ENCODE data around the gene LAGE3.
"Not testable (repeated sequence)": the region's sequence is repeated elsewhere in the genome, so short reads cannot be mapped to it uniquely, and the experiment has no call there.

The LAGE3 gene

DNA sequence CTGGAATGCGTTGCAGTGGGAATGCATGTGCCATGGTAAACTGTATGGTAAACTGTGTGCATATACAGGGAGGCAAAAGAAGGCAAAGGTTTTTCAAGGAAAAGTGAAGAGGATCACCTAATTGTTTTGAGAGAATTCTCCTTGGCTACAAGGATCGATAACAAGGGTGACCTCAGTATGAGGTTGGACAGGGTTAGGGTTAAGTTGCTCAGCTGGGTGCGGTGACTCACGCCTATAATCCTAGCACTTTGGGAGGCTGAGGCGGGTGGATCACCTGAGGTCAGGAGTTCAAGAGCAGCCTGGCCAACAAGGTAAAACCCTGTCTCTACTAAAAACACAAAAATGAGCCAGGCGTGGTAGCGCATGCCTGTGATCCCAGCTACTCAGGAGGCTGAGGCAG lies 22.3 kb upstream of the LAGE3 start:
- DNase-seq = not testable (repeated sequence)

DNA sequence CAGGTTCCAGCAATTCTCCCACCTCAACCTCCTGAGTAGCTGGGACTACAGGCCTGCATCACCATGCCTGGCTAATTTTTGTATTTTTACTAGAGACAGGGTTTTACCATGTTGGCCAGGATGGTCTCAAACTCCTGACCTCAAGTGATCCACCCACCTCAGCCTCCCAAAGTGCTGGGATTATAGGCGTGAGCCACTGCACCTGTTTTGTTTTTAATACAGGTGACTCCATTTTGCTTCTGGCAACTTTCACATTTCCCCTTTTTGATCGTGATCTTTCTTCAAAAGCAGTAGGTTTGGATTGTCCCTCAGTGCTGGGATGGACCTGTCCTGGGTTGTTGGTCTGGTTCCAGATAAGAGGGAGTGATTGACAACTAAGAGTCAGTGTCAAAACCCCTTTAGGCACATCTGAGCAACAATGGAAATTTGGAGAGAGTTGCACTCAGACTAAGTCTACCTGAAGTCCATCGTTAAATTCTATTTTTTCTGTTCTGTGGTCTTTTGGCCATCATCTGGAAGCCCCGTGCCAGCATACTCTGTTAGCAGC lies 17.6 kb upstream of the LAGE3 start:
- not testable (repeated sequence) for DNase-seq

DNA sequence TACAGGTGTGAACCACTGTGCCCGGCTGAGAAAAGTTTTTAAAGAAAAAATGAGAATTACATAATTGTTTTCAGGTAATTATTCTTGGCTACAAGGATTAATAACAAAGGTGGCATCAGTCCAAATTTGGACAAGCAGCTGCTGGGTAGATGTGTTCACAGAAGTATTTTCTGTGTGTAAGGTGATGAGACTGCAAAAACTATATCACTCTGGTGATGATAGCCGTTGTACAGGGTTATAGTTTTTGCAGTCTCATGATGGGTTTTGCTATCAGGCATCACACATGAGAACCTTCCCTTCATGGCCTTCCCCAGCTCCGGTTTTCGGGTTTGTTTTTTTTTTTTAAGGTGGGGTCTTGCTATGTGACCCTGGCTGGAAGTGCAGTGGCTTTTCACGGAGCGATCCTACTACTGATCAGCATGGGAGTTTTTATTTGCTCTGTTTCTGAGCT lies 16.4 kb upstream of the LAGE3 start:
- no peak for DNase-seq

DNA sequence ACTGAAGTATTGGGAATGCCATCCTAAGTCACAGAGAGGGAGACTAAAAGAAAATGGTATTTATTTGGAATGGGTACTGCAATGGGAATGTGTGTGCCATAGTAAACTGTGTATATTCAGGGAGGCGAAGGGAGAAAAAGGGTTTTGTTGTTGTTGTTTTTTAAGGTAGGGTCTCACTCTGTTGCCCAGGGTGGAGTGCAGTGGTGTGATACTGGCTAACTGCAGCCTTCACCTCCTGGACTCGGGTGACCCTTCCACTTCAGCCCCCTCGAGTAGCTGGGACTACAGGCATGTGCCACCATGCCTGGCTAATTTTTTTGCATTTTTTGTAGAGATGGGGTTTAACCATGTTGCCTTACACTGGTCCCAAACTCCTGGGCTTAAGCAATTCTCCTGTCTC lies 15.6 kb upstream of the LAGE3 start:
- no peak for DNase-seq

DNA sequence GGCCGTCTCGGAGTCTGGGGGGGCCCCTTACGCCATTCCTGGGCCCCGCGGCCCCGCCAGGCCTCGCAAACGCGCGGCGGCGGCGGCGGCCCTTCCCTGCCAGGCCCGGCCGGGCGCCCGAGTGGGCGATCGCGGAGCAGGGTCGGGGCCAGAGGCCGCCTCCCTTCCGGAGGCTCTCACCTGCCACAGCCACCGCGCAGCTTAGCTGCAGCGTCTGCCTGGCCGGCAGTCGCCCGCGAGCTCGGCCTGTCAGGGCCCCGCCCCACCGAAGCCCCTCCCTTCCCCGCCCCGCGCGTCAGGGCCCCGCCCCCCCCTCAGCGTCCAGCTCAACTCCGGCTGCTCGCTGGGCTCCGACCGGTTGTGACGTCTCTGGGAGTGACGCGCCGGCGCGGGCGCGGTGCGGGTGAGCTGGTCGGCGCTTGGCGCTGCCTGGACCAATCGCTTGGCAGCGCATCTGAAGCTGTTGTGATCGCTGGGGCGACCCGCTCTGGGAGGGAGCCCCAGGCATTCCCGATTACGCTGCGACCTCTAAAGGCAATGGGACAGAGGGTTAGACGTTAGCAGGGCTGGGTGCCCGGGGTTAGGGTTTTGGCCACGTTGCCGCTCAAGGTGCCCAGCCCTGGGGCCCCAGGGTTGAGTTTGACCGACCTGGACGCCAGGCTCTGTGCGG lies 11.5 kb upstream of the LAGE3 start, which contains the start of gene SLC10A3:
TSS of gene SLC10A3 (minus strand) at position 216 of the 670 bp plus-strand sequence. CDS start 1,689 bp downstream, outside the sequence.
- peak; percentile 95 for DNase-seq

DNA sequence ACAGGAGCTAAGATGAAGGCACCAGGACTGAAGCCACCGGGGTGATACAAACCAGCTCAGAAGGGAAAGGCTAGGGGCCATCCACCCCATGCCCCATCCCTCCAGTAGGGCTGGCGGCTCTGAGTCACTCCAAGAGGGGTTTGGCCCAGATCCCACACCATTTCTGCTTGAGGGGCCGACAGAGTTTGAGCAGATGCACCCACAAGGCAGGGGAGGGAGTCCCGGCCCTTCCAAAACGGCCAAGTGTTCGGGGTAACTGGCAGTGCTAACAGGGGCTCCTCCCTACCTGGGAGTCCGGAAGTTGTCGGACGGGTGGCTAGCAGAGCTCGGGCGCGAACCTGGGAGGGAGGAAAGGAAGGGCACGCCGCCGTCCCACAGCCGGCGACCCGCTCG lies 10.9 kb upstream of the LAGE3 start:
- DNase-seq = peak; percentile 70

DNA sequence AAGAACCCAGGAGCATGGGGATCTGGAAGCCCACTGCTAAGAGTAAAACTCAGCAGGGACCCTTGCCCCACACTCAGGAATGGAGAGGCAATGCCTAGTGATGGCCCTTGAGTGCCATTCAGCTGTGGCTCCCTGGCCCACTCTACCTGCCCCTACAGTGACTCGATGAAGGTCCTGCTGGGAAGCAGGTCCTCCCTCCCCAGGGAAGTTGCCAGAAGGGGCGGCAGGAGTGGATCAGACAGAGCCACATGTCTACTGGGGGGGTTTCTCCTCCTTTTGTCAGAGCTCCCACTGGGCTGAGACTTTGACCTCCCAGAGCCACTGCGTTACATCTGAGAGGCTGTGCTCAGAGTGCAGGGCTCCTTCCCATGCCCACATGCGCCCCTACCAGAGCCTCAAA lies 10.1 kb upstream of the LAGE3 start:
- DNase-seq = no peak

DNA sequence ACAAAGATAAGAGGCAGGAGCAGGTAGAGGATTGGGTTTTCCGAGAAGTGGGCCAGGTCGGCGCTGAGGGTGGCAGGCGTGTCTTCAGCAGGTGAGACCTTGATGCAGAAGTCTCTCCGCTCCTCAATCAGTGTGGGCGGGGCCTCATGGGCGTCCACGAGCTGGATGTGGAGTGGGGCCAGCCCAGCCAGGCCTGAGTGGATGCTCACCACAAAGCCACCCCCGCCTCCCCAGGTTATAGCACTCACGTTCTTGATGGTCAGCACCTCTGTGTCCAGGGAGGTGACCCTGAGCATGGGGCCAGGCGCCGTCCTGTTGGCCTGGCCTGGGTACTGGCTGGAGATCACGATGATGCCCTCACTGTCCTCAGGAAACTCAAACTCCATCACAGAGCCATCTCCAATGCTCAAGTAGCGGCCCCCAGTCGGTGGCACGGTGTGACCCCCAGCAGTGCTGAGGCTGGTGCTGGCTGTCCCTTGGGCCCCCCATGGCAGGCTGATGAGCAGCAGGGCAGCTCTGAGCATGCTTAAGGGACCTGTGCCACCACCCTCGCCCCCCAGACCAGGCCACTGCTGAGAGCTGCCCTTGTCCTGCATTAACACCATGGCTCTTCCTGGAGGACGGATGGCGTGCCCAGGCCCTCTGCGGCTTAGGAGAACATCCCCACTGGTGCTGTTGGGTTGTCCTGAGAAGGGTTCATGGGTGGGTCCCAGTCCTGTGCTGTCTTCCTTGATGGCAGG lies 9.4 kb upstream of the LAGE3 start:
- no peak for DNase-seq

DNA sequence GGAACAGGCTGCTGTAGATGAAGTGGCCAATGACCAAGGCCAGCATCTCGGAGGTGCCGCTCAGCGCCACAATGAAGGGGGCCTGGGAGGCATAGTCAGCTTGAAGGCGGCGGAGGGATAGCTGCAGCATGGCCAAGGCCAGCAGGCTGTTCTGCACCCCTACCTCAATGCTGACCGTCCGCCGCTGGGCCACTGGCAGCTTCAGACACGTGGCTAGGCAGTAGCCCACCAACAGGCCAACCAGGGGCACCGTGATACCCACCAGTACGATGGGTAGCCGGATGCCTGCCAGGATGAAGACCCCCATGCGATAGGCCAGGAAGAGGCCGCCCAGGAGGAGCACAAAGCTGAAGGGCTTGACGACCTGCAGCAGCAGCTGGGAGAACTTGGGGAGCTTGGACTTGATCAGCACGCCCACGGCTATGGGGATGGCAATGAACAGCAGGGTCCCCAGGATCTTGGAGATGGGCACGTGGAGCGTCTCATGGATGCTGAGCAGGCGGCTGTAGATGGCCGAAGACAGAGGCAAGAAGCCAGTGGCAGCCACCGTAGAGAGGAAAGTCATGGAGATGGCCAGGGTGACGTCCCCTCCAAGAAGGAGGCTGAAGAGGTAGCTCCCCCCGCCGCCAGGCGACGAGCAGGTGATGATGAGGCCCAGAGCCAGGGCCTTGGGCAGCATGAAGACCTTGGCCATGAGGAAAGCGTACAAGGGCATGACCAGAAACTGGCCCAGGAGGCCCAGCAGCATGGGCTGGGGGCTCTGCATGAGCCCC lies 8.6 kb upstream of the LAGE3 start:
- DNase-seq = no peak

DNA sequence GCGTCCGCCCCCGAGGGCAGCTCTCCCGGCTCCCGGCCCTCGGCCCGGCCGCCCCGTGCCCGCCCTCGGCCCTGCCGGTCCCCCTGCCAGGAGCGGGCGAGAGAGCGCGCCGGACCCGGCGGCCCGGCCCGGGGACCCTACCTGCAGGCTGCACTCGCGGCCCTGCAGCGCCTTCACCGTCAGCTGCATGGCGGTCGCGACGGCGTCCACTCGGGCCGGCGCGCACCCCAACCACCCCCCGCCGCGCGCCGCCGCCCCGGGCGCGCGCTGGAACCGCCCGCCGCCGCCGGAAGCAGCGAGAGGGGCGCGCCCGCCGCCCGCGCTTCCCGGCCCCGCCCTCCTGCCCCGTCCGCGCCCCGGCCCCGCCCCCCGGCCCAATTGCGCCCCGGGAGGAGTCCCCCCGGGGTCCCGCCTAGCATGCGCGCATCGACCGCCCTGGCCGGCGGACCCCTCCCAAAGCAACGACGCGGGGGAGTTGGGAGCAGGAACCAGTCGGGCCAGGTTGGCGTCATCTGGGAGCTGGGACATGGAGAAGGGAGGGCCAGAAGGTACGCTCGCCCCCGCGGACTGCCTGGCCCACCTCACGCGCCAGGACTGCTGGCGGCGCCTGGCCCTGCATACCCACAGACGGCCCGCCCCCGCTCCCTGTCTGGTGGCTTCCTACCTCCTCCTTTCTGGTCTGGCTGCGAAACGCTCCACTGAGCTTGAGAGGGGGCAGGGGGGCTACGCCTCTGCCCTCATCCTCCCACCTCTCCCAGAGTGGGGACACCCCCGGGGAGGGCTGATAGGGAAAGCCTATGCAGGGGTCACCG lies 7.5 kb upstream of the LAGE3 start, which contains the start of gene UBL4A:
TSS of gene UBL4A (minus strand) at position 220 of the 812 bp plus-strand sequence. CDS start at position 189, 31 bp downstream.
- DNase-seq = peak; percentile 83

DNA sequence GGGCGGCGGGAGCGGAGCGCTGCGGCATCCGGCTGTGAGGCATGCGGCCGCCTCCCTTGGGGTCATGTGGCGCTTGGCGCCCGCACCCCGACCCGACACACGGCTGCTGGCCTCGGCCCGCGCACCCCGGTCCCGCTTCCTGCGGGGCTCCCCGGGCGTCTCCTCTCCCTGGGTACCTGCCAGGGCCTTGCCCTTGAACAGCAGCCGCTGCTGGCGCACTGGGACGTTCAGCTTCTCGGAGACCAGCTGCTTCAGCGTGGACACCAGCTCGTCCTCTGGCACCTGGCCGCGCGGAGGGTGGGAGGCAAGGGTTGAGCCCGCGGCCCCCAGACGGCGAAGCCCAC lies 6.9 kb upstream of the LAGE3 start:
- DNase-seq = peak; percentile 75

DNA sequence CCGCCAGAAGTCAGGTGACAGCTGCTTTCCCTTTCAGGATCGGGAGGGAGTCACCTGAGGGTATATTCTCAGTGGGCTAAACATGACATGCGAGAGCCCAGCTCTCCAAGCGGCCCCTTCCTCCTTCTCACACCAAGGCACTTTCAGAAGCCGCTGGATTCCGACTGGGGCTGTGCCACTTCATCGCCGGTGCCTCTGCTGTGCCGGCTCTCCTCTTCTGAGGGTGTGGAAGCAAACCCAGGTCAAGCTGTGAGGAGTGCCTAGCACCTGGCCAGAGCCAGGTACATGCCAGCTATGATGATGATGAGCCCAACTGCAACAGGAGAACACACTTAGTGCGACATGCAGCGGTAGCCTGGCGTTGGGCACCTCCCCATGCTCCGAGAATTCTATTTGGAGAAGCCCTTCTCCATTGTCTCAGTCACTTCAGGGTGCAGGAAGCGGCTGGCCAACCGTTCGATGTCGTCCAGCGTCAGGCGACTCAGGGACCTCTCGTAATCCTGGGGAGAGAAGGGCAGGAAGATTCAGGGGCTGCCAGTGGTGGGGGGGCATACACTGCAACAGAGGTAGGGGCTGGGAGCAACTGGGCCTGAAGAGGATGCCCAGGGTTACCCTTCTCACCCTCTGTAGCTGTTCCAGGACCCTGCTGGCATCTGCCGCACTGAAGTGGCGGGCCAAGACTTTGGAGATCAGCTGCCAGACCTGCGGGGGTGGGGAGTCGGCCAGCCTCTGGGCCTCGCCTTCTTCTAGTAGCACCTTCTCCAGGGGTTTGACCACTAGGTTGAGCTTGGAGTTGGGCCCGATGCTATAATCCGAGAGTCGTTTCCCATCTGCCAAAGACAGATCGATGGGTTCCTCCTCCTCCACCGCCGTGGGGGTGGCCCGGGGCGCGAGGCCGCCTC lies 6.3 kb upstream of the LAGE3 start:
- no peak for DNase-seq

DNA sequence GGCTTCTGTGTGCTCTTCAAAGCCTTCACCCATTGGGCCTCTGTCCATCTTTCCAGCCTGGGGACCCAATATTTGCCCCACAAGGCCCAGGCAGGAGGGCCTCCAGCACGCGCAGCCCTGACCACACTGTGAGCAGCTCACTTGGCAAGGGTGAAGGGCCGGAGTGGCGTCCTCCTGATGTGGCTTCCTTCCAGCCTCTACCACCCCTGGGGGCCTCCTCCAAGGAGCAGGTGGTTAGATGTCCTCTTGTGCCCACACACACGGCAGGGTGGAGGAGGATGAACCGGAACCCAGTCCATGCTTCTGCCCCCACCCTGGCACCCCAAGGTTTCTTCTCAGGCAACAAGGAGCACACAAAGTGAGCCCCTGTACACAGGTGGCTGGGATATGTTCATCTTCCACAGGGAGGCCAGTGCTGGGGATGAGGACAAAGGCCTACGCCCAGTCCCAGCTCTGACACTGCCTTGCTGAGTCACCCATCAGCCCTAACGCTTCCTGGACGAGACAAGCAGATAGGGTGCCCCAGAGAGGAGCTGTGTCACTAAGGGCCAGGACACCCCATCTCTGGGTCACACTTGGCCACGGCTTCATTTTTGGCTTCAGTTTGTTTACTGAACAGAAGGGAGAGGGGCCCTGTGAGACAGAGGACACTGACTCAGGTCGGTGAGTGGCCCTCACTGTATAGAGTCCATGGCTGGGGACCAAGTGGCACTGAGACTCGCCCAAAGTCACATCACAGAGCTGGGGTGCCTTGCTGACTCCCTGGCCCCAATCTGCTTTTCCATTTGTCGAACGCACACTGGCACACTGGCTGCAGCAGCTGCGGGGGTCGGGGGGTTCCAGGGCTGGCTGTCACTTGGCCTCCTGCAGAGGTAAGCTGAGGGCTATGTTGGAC lies 5.4 kb upstream of the LAGE3 start:
- DNase-seq = no peak

DNA sequence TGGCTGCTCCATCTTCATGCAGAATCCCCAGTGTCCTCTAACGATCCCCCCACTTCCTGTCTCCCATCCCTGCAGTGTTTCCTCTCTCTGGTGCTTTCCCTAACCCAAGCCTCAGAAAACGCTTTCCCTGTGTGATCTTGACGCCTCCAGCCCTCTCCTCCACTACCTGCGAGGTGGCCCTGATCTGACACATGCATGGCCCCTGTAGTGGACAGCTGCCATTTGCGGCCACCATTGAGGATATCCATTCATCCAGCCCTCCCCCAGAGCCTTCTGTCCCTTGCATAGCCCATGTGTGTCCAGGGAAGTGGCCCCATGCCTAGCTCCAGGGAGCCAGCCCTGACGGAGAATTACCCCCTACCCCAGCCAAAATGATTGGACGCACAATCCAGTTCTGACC lies 4.2 kb upstream of the LAGE3 start:
- DNase-seq = no peak

DNA sequence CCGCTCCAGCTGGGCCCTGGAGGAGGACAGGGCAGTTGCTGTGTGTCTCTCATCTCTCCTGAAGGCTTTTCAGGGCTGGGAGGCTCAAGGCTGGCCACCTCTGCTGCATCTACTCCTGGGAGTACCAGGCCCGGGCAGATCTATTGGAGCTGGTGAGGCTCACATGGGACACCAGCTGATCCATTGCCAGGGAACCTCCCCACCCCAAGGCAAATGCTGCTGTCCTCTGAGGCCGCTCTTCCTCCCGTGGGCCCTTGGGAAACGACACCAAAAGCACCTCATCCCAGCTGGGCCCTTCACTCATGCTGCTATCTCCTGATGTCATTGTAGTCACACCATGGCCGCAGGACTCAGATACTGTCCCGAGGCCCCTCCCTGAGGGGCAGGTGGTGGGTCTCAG lies 3.7 kb upstream of the LAGE3 start:
- no peak for DNase-seq

DNA sequence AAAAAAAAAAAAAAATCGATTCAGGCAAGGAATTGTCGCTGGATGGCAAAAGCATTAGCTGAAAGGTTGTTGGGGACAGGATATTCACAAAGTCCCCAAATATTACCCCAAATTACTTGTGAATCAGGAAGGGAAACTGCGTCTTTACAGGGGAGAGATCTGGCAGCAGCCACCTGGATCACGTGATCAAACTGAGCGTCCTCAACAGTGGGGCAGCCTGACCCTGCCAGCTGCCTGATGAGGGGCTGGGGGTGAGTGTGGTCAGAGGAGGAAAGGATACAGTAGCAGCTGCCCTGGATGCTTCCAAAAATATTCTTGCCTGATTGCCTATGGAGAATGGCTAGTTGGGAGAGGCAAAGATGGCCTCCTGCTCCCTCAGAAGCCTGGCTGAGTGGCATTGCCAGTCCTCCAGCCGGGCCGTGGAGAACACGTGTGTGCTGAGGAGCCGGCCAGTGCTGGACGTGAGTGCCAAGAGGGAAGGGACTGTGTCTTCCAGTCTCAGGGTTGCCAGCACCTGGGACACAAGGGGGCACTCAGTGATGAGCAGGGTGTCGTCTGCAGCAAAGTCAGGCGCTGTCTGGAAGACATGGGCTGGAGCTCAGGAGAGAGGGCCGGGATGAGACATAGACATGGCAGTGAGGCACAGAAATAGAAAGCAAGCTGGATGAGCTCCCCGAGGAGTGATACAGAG lies 3.0 kb upstream of the LAGE3 start:
- DNase-seq = no peak

DNA sequence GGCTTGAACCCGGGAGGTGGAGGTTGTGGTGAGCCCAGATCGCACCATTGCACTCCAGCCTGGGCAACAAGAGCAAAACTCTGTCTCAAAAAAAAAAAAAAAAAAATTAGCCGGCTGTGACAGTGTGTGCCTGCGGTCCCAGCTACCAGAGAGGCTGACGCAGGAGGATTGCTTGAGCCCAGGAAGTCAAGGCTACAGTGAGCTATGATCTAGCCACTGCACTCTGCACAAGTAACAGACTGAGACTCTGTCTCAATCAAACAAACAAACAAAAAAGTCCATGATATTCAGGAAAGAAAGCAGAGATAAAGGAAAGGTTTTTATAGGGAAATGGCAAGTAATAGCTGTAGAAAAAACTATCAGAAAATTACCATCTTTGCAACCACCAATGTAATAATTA lies 2.1 kb upstream of the LAGE3 start:
- no peak for DNase-seq

DNA sequence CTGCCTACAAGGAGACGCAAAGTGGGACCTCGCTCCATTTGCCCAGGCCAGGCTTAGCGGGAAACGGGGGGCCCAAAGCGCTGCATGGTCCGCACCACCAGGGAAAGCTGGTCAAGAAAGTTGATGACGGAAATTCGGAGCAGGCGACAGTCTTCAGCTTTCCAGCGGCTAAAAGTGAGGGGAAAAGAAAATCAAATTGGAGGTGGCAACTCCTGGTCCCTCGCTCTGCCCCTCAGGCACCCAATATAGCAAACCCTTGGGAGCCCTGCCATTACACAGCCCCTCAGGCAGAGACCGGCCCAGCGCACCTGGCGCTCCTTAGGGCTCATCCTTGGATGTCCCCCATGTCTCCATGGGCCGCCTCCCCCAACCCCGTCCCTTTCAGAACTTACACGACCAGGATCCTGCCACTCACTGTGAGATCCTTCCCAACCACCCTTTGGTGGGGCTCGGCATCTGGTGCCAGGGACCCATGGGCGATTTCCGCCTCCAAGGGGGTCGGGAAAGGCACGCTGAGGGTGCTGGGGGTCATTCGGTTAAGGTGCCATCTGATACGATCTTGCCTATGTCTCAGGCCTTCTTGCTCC lies 1.1 kb downstream of the LAGE3 start:
- DNase-seq = no peak

DNA sequence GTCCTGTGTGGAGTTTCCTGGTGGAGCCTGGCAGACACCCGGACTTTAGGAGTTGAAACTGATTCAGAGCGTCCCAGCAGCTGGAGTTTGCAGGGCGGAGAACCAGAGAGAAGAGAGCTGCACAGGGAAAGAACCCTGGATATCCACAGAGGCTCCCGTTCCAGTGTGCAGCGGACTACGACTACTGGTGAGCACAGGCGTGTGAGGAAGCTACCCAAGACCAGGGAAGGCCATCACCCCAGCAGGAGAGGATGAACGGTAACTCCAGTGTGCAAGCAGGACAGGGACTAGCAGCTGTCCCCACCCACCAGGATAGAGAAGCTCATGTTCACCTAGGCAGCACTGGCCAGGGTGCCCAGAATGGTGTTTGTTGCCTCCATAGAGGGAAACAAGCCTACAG lies 2.3 kb downstream of the LAGE3 start:
- no peak for DNase-seq
